Thyroid gland (tissue), 4 donors: ENCODE data around the gene MTCL1.

Source experiments
- POLR2A ChIP-seq, 2 donors: fragments of 450-650 bp; IDR thresholded peaks; one replicate each; pipeline ENCODE4 v1.6.1; 2017; ENCODE audit warnings: antibody characterized with exemption in 2 of 2, mild to moderate bottlenecking in 2 of 2, moderate library complexity in 1 of 2
- TF ChIP-seq, protein P1 (sequence below), 6 experiments: fragments of 200-600 bp in 3 of 6; fragments of 450-650 bp in 3 of 6; sonication (generic) in 3 of 6; IDR thresholded peaks; one replicate each; pipeline ENCODE4 v1.5.1; 2016 to 2019; ENCODE audit warnings: antibody characterized with exemption in 6 of 6, mild to moderate bottlenecking in 2 of 6, inconsistent platforms in 1 of 6, moderate library complexity in 1 of 6

DNA sequence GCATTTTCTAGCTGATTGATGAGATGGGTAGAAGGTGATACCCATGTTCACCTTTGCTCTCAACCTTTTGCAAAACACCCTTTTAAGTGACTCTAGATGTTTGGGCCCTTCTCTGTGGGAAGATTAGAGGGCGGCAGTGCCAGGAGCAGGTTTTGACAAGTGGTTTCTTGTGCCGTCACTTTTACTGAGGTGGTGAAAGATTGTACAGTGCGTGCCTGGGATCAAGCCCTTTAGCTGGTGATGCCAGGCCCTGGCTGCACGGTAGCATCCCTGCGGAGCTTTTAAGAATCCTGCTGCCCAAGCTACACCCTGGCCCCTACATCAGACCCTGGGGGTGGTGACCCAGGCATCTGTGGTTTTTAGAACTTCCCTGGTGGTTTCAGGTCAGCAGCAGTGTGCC lies 29.1 kb downstream of the MTCL1 start:
- no peak for TF ChIP-seq POLR2A (IDR thresholded peaks at IDR 0.05)
- TF ChIP-seq, protein P1, sequence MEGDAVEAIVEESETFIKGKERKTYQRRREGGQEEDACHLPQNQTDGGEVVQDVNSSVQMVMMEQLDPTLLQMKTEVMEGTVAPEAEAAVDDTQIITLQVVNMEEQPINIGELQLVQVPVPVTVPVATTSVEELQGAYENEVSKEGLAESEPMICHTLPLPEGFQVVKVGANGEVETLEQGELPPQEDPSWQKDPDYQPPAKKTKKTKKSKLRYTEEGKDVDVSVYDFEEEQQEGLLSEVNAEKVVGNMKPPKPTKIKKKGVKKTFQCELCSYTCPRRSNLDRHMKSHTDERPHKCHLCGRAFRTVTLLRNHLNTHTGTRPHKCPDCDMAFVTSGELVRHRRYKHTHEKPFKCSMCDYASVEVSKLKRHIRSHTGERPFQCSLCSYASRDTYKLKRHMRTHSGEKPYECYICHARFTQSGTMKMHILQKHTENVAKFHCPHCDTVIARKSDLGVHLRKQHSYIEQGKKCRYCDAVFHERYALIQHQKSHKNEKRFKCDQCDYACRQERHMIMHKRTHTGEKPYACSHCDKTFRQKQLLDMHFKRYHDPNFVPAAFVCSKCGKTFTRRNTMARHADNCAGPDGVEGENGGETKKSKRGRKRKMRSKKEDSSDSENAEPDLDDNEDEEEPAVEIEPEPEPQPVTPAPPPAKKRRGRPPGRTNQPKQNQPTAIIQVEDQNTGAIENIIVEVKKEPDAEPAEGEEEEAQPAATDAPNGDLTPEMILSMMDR (IDR thresholded peaks at IDR 0.05) = no peak
